Neural progenitor cell (in vitro differentiated cells): ENCODE data around the gene DCC. TPM values are rescaled to one million over a fixed set of nuclear protein-coding genes. Genes with fewer than 3 reads are reported as not detected.

Source experiments
- DNase-seq: peaks from one replicate; pipeline ENCODE4 v3.0.0-alpha.2; 2016; ENCODE audit warnings: low spot score
- H2AFZ ChIP-seq: fragments of 200-600 bp; sonication (generic); replicated peaks from 2 replicates; pipeline ENCODE4 v1.6.1; 2016; ENCODE audit warnings: antibody characterized with exemption
- H3F3A ChIP-seq: fragments of 200-600 bp; sonication (generic); 2 replicates; pipeline ENCODE4 v1.6.1; 2016; ENCODE audit warnings: antibody characterized with exemption, low read depth
- H3K27ac ChIP-seq: fragments of 200-600 bp; sonication (generic); 2 replicates; pipeline ENCODE4 v1.5.1; 2016; ENCODE audit warnings: mild to moderate bottlenecking
- H3K27me3 ChIP-seq: fragments of 200-600 bp; sonication (generic); 2 replicates; pipeline ENCODE4 v1.6.1; 2016; ENCODE audit warnings: mild to moderate bottlenecking, moderate library complexity
- H3K36me3 ChIP-seq: fragments of 200-600 bp; sonication (generic); 2 replicates; pipeline ENCODE4 v1.5.1; 2016
- H3K4me1 ChIP-seq: fragments of 200-600 bp; sonication (generic); 2 replicates; pipeline ENCODE4 v1.6.1; 2016; ENCODE audit warnings: mixed run types
- H3K4me2 ChIP-seq: fragments of 200-600 bp; sonication (generic); 2 replicates; pipeline ENCODE4 v1.6.1; 2016
- H3K4me3 ChIP-seq: fragments of 200-600 bp; sonication (generic); 2 replicates; pipeline ENCODE4 v1.5.1; 2016
- H3K79me2 ChIP-seq: fragments of 200-600 bp; sonication (generic); 2 replicates; pipeline ENCODE4 v1.6.1; 2016; ENCODE audit warnings: low read depth
- H3K9ac ChIP-seq: fragments of 200-600 bp; sonication (generic); 2 replicates; pipeline ENCODE4 v1.6.1; 2016
- H3K9me3 ChIP-seq: fragments of 200-600 bp; sonication (generic); 2 replicates; pipeline ENCODE4 v1.5.1; 2016; ENCODE audit warnings: low read depth
- H4K20me1 ChIP-seq: fragments of 200-600 bp; sonication (generic); 2 replicates; pipeline ENCODE4 v1.6.1; 2016; ENCODE audit warnings: low read depth
- H3K27ac Mint-ChIP-seq: 3 replicates; pipeline ENCODE4 v1.8.0; 2021; ENCODE audit warnings: mixed read lengths
- H3K27me3 Mint-ChIP-seq: 2 replicates; pipeline ENCODE4 v1.8.0; 2022; ENCODE audit warnings: low read depth, mild to moderate bottlenecking, inconsistent platforms, moderate library complexity, mixed read lengths; ENCODE audit not compliant: insufficient read depth
- H3K36me3 Mint-ChIP-seq: 3 replicates; pipeline ENCODE4 v1.8.0; 2021; ENCODE audit warnings: mixed read lengths
- H3K4me1 Mint-ChIP-seq: 3 replicates; pipeline ENCODE4 v1.8.0; 2021; ENCODE audit warnings: mixed read lengths
- H3K4me3 Mint-ChIP-seq: 3 replicates; pipeline ENCODE4 v1.8.0; 2021; ENCODE audit warnings: mild to moderate bottlenecking, moderate library complexity, mixed read lengths
- H3K9me3 Mint-ChIP-seq: 3 replicates; pipeline ENCODE4 v1.8.0; 2020; ENCODE audit warnings: mixed read lengths
- CTCF ChIP-seq: fragments of 200-600 bp; sonication (generic); IDR thresholded peaks from 2 replicates; pipeline ENCODE4 v1.5.1; 2017; ENCODE audit warnings: antibody characterized with exemption, mild to moderate bottlenecking
- EZH2 ChIP-seq: fragments of 200-600 bp; sonication (generic); IDR thresholded peaks from 2 replicates; pipeline ENCODE4 v1.6.1; 2017; ENCODE audit warnings: antibody characterized with exemption, mild to moderate bottlenecking, moderate library complexity
- EZH2phosphoT487 ChIP-seq: fragments of 200-600 bp; sonication (generic); IDR thresholded peaks from 2 replicates; pipeline ENCODE4 v1.6.1; 2017; ENCODE audit warnings: antibody characterized with exemption
- total RNA-seq: library from RNA; depleted of rRNA; stranded (reverse); fragments of >200 nt; gene quantifications from 2 replicates; pipeline ENCODE4 v1.2.3, GENCODE V29; 2015; ENCODE audit warnings: low replicate concordance

DCC gene
- total RNA-seq, 1 donor from 2014 or later, result 0.41 TPM

GRCh38 chr18:53147472-53147871 is 807.5 kb downstream of the DCC start:
- Mint-ChIP-seq H3K4me1 (peaks cover 25% of the 10 kb centered on the region), H3K27me3 (peaks cover 2% of the 10 kb centered on the region), H3K27ac (no peak overlapping the region), H3K9me3 (peaks cover 4% of the 10 kb centered on the region), H3K36me3 (peaks cover 6% of the 10 kb centered on the region), H3K4me3 (no peak overlapping the region)
- Histone ChIP-seq H3K9ac (no peak overlapping the region), H3K27me3 (no peaks in the 10 kb centered on the region), H3K4me1 (peaks cover 7% of the 10 kb centered on the region), H3K27ac (no peak overlapping the region), H3K36me3 (no peaks in the 10 kb centered on the region), H3K4me3 (no peak overlapping the region), H2AFZ (no peak overlapping the region), H3F3A (no peaks in the 10 kb centered on the region), H3K9me3 (no peaks in the 10 kb centered on the region), H3K4me2 (no peak overlapping the region), H4K20me1 (no peaks in the 10 kb centered on the region), H3K79me2 (no peaks in the 10 kb centered on the region)
- TF ChIP-seq EZH2phosphoT487, result no peak
- no peak for TF ChIP-seq EZH2
- TF ChIP-seq CTCF, result no peak
- no peak for DNase-seq

- Mint-ChIP-seq H3K9me3 (peaks cover 4% of the 10 kb centered on the region), H3K27ac (no peak overlapping the region), H3K4me3 (no peak overlapping the region), H3K27me3 (peaks cover 2% of the 10 kb centered on the region), H3K36me3 (peaks cover 6% of the 10 kb centered on the region), H3K4me1 (peaks cover 30% of the 10 kb centered on the region)
- H3K4me1 ChIP-seq, result peaks cover 13% of the 10 kb centered on the region
- no peak overlapping the region for H3K4me3 ChIP-seq
- no peak overlapping the region for H3K9ac ChIP-seq
- no peak overlapping the region for H3K4me2 ChIP-seq
- no peaks in the 10 kb centered on the region for H4K20me1 ChIP-seq
- TF ChIP-seq EZH2phosphoT487 (no peak), CTCF (no peak), EZH2 (no peak)
- H3K79me2 ChIP-seq, result no peaks in the 10 kb centered on the region
- no peaks in the 10 kb centered on the region for H3K27me3 ChIP-seq
- DNase-seq, result no peak
- H3K27ac ChIP-seq, result no peak overlapping the region
- no peaks in the 10 kb centered on the region for H3K36me3 ChIP-seq
- H3K9me3 ChIP-seq, result no peaks in the 10 kb centered on the region
- H2AFZ ChIP-seq, result no peak overlapping the region
- H3F3A ChIP-seq, result peaks cover 4% of the 10 kb centered on the region
Measured at GRCh38 chr18:53148123-53148522, 808.1 kb downstream of the DCC start.

GRCh38 chr18:53152476-53152875 is 812.5 kb downstream of the DCC start:
- Histone ChIP-seq H3K9me3 (no peaks in the 10 kb centered on the region), H3K4me2 (peak overlapping the region; percentile 37), H3K79me2 (no peaks in the 10 kb centered on the region), H2AFZ (no peak overlapping the region), H3K36me3 (no peaks in the 10 kb centered on the region), H3K27ac (no peak overlapping the region), H3F3A (peaks cover 4% of the 10 kb centered on the region), H3K9ac (no peak overlapping the region), H3K27me3 (no peaks in the 10 kb centered on the region), H3K4me3 (no peak overlapping the region), H4K20me1 (no peaks in the 10 kb centered on the region), H3K4me1 (peaks cover 14% of the 10 kb centered on the region)
- Mint-ChIP-seq H3K36me3 (peaks cover 2% of the 10 kb centered on the region), H3K4me3 (no peak overlapping the region), H3K4me1 (peaks cover 30% of the 10 kb centered on the region), H3K9me3 (no peaks in the 10 kb centered on the region), H3K27me3 (peaks cover 7% of the 10 kb centered on the region), H3K27ac (no peak overlapping the region)
- DNase-seq, result peak; percentile 67
- TF ChIP-seq EZH2 (no peak), CTCF (no peak), EZH2phosphoT487 (no peak)
